GM23338 (cell line): ENCODE data around the gene SLC25A41. TPM values are rescaled to one million over a fixed set of nuclear protein-coding genes. Genes with fewer than 3 reads are reported as not detected.

ENCODE experiments used
- ATAC-seq: fragments of 200-7000 bp; cut with Tn5 transposase; 3 replicates; pipeline ENCODE4 v1.9.1; 2020
- DNase-seq: peaks from one replicate; pipeline ENCODE4 v3.0.0-alpha.2; 2015; ENCODE audit warnings: low spot score
- H2AFZ ChIP-seq: fragments of 200-600 bp; sonication (generic); 2 replicates; pipeline ENCODE4 v1.8.0; 2016; ENCODE audit warnings: antibody characterized with exemption, mild to moderate bottlenecking, moderate library complexity
- H3F3A ChIP-seq: fragments of 200-600 bp; sonication (generic); replicated peaks from 2 replicates; pipeline ENCODE4 v1.8.0; 2017; ENCODE audit warnings: antibody characterized with exemption, mixed run types, low read depth
- H3K27ac ChIP-seq: fragments of 200-600 bp; sonication (generic); 2 replicates; pipeline ENCODE4 v1.6.1; 2016; ENCODE audit warnings: low read depth
- H3K27me3 ChIP-seq: fragments of 200-600 bp; sonication (generic); 2 replicates; pipeline ENCODE4 v1.8.0; 2016; ENCODE audit warnings: mild to moderate bottlenecking, mixed run types, moderate library complexity; ENCODE audit not compliant: insufficient read depth
- H3K36me3 ChIP-seq: fragments of 200-600 bp; sonication (generic); 2 replicates; pipeline ENCODE4 v1.8.0; 2016; ENCODE audit warnings: mild to moderate bottlenecking; ENCODE audit not compliant: insufficient read depth
- H3K4me1 ChIP-seq: fragments of 200-600 bp; sonication (generic); 2 replicates; pipeline ENCODE4 v1.8.0; 2016; ENCODE audit warnings: mild to moderate bottlenecking, moderate library complexity; ENCODE audit not compliant: insufficient read depth
- H3K4me2 ChIP-seq: fragments of 200-600 bp; sonication (generic); 2 replicates; pipeline ENCODE4 v1.7.1; 2017; ENCODE audit warnings: mixed run types
- H3K4me3 ChIP-seq: fragments of 200-600 bp; sonication (generic); 2 replicates; pipeline ENCODE4 v1.6.1; 2016; ENCODE audit warnings: mixed run types
- H3K79me2 ChIP-seq: fragments of 200-600 bp; sonication (generic); replicated peaks from 2 replicates; pipeline ENCODE4 v1.8.0; 2017; ENCODE audit warnings: mild to moderate bottlenecking; ENCODE audit not compliant: insufficient read depth
- H3K9me2 ChIP-seq: fragments of 200-600 bp; sonication (generic); 2 replicates; pipeline ENCODE4 v1.8.0; 2017; ENCODE audit not compliant: insufficient read depth
- H4K20me1 ChIP-seq: fragments of 200-600 bp; sonication (generic); replicated peaks from 2 replicates; pipeline ENCODE4 v1.8.0; 2017; ENCODE audit warnings: mild to moderate bottlenecking; ENCODE audit not compliant: insufficient read depth
- H3K27ac Mint-ChIP-seq: 2 replicates; pipeline ENCODE4 v1.8.0; 2020; ENCODE audit warnings: inconsistent platforms, mild to moderate bottlenecking, moderate library complexity, mixed read lengths
- H3K27me3 Mint-ChIP-seq: 3 replicates; pipeline ENCODE4 v1.8.0; 2022; ENCODE audit warnings: low read depth, mild to moderate bottlenecking, moderate library complexity, mixed read lengths, inconsistent platforms; ENCODE audit not compliant: insufficient read depth, poor library complexity
- H3K36me3 Mint-ChIP-seq: 3 replicates; pipeline ENCODE4 v1.8.0; 2021; ENCODE audit warnings: low read depth, mild to moderate bottlenecking, inconsistent platforms, moderate library complexity, mixed read lengths
- H3K4me1 Mint-ChIP-seq: 3 replicates; pipeline ENCODE4 v1.8.0; 2020; ENCODE audit warnings: mild to moderate bottlenecking, inconsistent platforms, mixed read lengths
- H3K4me3 Mint-ChIP-seq: 3 replicates; pipeline ENCODE4 v1.8.0; 2021; ENCODE audit warnings: moderate library complexity, mild to moderate bottlenecking, inconsistent platforms, mixed read lengths
- H3K9me3 Mint-ChIP-seq: 3 replicates; pipeline ENCODE4 v1.8.0; 2020; ENCODE audit warnings: moderate library complexity, mild to moderate bottlenecking, inconsistent platforms, mixed read lengths
- CREB1 ChIP-seq: fragments of 250-450 bp; sonication (Bioruptor Pico); IDR thresholded peaks from 2 replicates; pipeline ENCODE4 v1.5.0; 2020; ENCODE audit warnings: low read depth, mild to moderate bottlenecking, moderate library complexity
- ETS1 ChIP-seq: IDR thresholded peaks from 2 replicates; pipeline ENCODE4 v1.6.1; 2016; ENCODE audit warnings: antibody characterized with exemption
- EZH2 ChIP-seq: fragments of 200-600 bp; sonication (generic); IDR thresholded peaks from one replicate; pipeline ENCODE4 v1.8.0; 2017; ENCODE audit warnings: antibody characterized with exemption, mild to moderate bottlenecking, low read depth; ENCODE audit not compliant: unreplicated experiment
- EZH2phosphoT487 ChIP-seq: fragments of 200-600 bp; sonication (generic); IDR thresholded peaks from one replicate; pipeline ENCODE4 v1.8.1; 2018; ENCODE audit warnings: antibody characterized with exemption; ENCODE audit not compliant: unreplicated experiment
- JUNB ChIP-seq: IDR thresholded peaks from one replicate; pipeline ENCODE4 v1.6.1; 2016; ENCODE audit warnings: antibody characterized with exemption; ENCODE audit not compliant: unreplicated experiment
- NANOG ChIP-seq: IDR thresholded peaks from 2 replicates; pipeline ENCODE4 v1.6.1; 2016; ENCODE audit warnings: antibody characterized with exemption, borderline replicate concordance
- POLR2AphosphoS5 ChIP-seq: IDR thresholded peaks from 2 replicates; pipeline ENCODE4 v1.6.1; 2016; ENCODE audit warnings: antibody characterized with exemption, low read depth
- STAT1 ChIP-seq: IDR thresholded peaks from one replicate; pipeline ENCODE4 v1.6.1; 2016; ENCODE audit warnings: antibody characterized with exemption; ENCODE audit not compliant: unreplicated experiment
- ZNF114 ChIP-seq: fragments of 250-450 bp; sonication (Bioruptor Pico); IDR thresholded peaks from 2 replicates; pipeline ENCODE4 v1.5.0; 2020; ENCODE audit warnings: mild to moderate bottlenecking, moderate library complexity
- ZNF331 ChIP-seq: fragments of 250-450 bp; sonication (Bioruptor Pico); IDR thresholded peaks from 2 replicates; pipeline ENCODE4 v1.5.0; 2020; ENCODE audit warnings: low read depth, mild to moderate bottlenecking, moderate library complexity
- ZNF462 ChIP-seq: fragments of 250-450 bp; sonication (Bioruptor Pico); IDR thresholded peaks from 2 replicates; pipeline ENCODE4 v1.5.0; 2020; ENCODE audit warnings: mild to moderate bottlenecking, moderate library complexity
- polyA plus RNA-seq: library from polyadenylated mRNA; unstranded; fragments of >200 nt; fragmentation: Nextera tagmentation; extraction: Ambion mirVana; gene quantifications from 2 replicates; pipeline ENCODE4 v1.2.1, GENCODE V29; 2016
- total RNA-seq: library from RNA; depleted of rRNA; stranded (reverse); fragments of >200 nt; shearing (Covaris generic); gene quantifications from 2 replicates; pipeline ENCODE4 v1.2.3, GENCODE V29; 2014
- TF ChIP-seq, protein P1 (sequence below), 2 experiments: fragments of 200-600 bp in 1 of 2; sonication (generic) in 1 of 2; conservative IDR thresholded peaks; 2 replicates each; pipeline versions ENCODE4 v1.5.1 to v1.6.1; 2016 to 2017; ENCODE audit warnings: antibody characterized with exemption in 2 of 2, low read depth in 2 of 2, mild to moderate bottlenecking in 2 of 2, moderate library complexity in 1 of 2
- TF ChIP-seq, protein P2 (sequence below): IDR thresholded peaks from one replicate; pipeline ENCODE4 v1.6.1; 2018; ENCODE audit warnings: antibody characterized with exemption; ENCODE audit not compliant: unreplicated experiment

SLC25A41 gene
- total and polyA plus RNA-seq, 2 experiments from 2014 or later = 0.24 to 0.35 TPM

DNA sequence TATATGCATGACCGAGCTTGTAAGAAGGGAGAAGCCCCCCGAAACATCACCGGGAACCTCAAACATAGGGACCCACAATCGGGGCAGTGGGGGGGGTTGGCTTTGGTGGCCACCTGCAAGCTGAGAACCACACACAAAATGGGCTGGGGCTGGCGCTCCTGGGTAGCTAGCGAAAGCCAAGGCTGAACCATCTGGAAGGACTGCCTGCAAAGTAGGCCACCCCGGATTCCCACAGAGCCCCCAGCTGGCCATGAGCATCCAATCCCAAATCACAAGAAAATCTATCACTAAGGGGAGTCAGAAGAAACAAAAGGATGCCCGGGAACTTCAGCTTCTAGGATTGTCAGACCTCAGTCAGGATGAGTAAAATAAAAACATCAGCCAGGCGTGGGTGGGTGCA is 55.1 kb downstream of the SLC25A41 start:
- H2AFZ ChIP-seq = no peak overlapping the region
- Mint-ChIP-seq H3K4me3 (no peak overlapping the region), H3K4me1 (peaks cover 18% of the 10 kb centered on the region), H3K27ac (no peak overlapping the region), H3K27me3 (peaks cover 8% of the 10 kb centered on the region), H3K36me3 (peaks cover 54% of the 10 kb centered on the region), H3K9me3 (peaks cover 3% of the 10 kb centered on the region)
- peak overlapping the region; percentile 78; the same call in 1 of the 2 replicates for H3K27ac ChIP-seq
- no peak overlapping the region for H3K4me2 ChIP-seq
- H3K9me2 ChIP-seq = no peaks in the 10 kb centered on the region
- ATAC-seq (no peak), DNase-seq (no peak)
- peaks cover 7% of the 10 kb centered on the region; the same call in 1 of the 2 replicates for H3K4me1 ChIP-seq
- H3K36me3 ChIP-seq = peaks cover 15% of the 10 kb centered on the region
- H3F3A ChIP-seq = 0 out of 2 replicates have a peak, but pooled peaks cover 4% of the 10 kb centered on the region
- no peak overlapping the region for H3K4me3 ChIP-seq
- 0 out of 2 replicates have a peak, but pooled peaks cover 3% of the 10 kb centered on the region for H4K20me1 ChIP-seq
- no peaks in the 10 kb centered on the region for H3K79me2 ChIP-seq
- H3K27me3 ChIP-seq = no peaks in the 10 kb centered on the region
- TF ChIP-seq NANOG (no peak), EZH2 (no peak), ZNF114 (CRISPR knock-in tag) (no peak), JUNB (no peak), POLR2AphosphoS5 (no peak), ZNF462 (CRISPR knock-in tag) (no peak), CREB1 (CRISPR knock-in tag) (no peak), ZNF331 (no peak), STAT1 (no peak), EZH2phosphoT487 (no peak), ETS1 (no peak)
- TF ChIP-seq, protein P1, sequence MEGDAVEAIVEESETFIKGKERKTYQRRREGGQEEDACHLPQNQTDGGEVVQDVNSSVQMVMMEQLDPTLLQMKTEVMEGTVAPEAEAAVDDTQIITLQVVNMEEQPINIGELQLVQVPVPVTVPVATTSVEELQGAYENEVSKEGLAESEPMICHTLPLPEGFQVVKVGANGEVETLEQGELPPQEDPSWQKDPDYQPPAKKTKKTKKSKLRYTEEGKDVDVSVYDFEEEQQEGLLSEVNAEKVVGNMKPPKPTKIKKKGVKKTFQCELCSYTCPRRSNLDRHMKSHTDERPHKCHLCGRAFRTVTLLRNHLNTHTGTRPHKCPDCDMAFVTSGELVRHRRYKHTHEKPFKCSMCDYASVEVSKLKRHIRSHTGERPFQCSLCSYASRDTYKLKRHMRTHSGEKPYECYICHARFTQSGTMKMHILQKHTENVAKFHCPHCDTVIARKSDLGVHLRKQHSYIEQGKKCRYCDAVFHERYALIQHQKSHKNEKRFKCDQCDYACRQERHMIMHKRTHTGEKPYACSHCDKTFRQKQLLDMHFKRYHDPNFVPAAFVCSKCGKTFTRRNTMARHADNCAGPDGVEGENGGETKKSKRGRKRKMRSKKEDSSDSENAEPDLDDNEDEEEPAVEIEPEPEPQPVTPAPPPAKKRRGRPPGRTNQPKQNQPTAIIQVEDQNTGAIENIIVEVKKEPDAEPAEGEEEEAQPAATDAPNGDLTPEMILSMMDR (conservative IDR thresholded peaks at IDR 0.05; ENCODE audit: low read depth in 2 of 2) = no peak
- TF ChIP-seq, protein P2, sequence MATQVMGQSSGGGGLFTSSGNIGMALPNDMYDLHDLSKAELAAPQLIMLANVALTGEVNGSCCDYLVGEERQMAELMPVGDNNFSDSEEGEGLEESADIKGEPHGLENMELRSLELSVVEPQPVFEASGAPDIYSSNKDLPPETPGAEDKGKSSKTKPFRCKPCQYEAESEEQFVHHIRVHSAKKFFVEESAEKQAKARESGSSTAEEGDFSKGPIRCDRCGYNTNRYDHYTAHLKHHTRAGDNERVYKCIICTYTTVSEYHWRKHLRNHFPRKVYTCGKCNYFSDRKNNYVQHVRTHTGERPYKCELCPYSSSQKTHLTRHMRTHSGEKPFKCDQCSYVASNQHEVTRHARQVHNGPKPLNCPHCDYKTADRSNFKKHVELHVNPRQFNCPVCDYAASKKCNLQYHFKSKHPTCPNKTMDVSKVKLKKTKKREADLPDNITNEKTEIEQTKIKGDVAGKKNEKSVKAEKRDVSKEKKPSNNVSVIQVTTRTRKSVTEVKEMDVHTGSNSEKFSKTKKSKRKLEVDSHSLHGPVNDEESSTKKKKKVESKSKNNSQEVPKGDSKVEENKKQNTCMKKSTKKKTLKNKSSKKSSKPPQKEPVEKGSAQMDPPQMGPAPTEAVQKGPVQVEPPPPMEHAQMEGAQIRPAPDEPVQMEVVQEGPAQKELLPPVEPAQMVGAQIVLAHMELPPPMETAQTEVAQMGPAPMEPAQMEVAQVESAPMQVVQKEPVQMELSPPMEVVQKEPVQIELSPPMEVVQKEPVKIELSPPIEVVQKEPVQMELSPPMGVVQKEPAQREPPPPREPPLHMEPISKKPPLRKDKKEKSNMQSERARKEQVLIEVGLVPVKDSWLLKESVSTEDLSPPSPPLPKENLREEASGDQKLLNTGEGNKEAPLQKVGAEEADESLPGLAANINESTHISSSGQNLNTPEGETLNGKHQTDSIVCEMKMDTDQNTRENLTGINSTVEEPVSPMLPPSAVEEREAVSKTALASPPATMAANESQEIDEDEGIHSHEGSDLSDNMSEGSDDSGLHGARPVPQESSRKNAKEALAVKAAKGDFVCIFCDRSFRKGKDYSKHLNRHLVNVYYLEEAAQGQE = no peak
